Measurements from ENCODE around the gene SIGLEC15. TPM values are rescaled to one million over a fixed set of nuclear protein-coding genes. Genes with fewer than 3 reads are reported as not detected.
"Not testable (repeated sequence)": the region's sequence is repeated elsewhere in the genome, so short reads cannot be mapped to it uniquely, and the experiment has no call there.

Gene SIGLEC15
- total and polyA plus RNA-seq, 4 donors, result 0.10 to 0.47 (median 0.11) TPM; not detected in 1

- Histone ChIP-seq H3K9me3 (ENCODE audit: control insufficient read depth, insufficient read depth, low read length) (no peaks in the 10 kb centered on the region), H3K27ac (ENCODE audit: low read depth, low read length) (no peak overlapping the region), H3K4me1 (ENCODE audit: control insufficient read depth, insufficient read depth, low read length) (no peaks in the 10 kb centered on the region), H3K27me3 (ENCODE audit: control insufficient read depth, insufficient read depth, low read length) (no peaks in the 10 kb centered on the region), H3K36me3 (ENCODE audit: control insufficient read depth, insufficient read depth, low read length) (no peaks in the 10 kb centered on the region), H3K4me3 (ENCODE audit: low read depth, low read length) (no peak overlapping the region)
- no CpG with 5 or more reads among the region's 1 CpG for WGBS (ENCODE audit: insufficient coverage)
- DNase-seq (ENCODE audit: low read depth in 4 of 6, low spot score in 6 of 6), result no peak
Measured at GRCh38 chr18:45817543-45817942, 7.9 kb upstream of the SIGLEC15 start.

GRCh38 chr18:45818765-45819164 lies 6.7 kb upstream of the SIGLEC15 start:
- H3K36me3 ChIP-seq (ENCODE audit: control insufficient read depth, insufficient read depth, low read length); H3K4me1 ChIP-seq (ENCODE audit: control insufficient read depth, insufficient read depth, low read length); H3K4me3 ChIP-seq (ENCODE audit: low read depth, low read length); H3K27ac ChIP-seq (ENCODE audit: low read depth, low read length); H3K27me3 ChIP-seq (ENCODE audit: control insufficient read depth, insufficient read depth, low read length); H3K9me3 ChIP-seq (ENCODE audit: control insufficient read depth, insufficient read depth, low read length); DNase-seq (ENCODE audit: low read depth in 4 of 6, low spot score in 6 of 6): not testable (repeated sequence)
- WGBS (ENCODE audit: insufficient coverage), result no CpG with 5 or more reads among the region's 8 CpGs

DNA sequence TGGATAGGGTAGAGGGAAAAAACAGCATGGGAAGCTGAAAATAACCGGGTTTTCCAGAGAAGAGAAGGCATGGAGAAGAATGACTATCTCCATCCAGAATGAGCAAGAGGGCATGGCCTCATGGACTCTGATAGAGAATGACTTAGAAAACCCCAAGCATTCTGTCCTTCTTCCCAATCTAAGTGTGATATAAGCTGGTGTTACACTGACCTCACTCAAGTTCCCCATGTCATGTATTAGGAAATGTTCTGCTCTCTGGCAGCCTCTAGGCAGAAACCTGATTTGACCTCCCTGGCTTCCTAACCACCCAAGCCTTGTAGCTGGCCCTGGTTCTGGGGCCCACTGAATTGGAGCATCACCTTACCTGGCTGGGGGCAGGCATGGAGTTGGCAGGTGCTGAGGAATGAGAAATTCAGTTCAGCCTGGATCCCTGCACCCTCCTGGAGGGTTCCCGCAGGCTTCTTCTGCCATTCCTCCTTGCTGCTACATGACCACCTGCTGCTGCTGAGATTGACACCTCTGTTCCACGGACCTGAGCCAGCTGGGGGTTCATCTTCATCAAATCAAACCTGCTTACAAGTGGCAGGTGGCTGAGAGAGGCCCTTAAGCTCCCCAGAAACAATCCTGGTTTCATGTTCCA lies 5.2 kb upstream of the SIGLEC15 start:
- no peak overlapping the region for H3K4me3 ChIP-seq (ENCODE audit: low read depth, low read length)
- no peaks in the 10 kb centered on the region for H3K4me1 ChIP-seq (ENCODE audit: control insufficient read depth, insufficient read depth, low read length)
- H3K36me3 ChIP-seq (ENCODE audit: control insufficient read depth, insufficient read depth, low read length), result no peaks in the 10 kb centered on the region
- WGBS (ENCODE audit: insufficient coverage), result 56% methylated on average over 2 of the region's 3 CpGs
- no peak overlapping the region for H3K27ac ChIP-seq (ENCODE audit: low read depth, low read length)
- H3K27me3 ChIP-seq (ENCODE audit: control insufficient read depth, insufficient read depth, low read length), result no peaks in the 10 kb centered on the region
- DNase-seq (ENCODE audit: low read depth in 4 of 6, low spot score in 6 of 6), result no peak
- no peaks in the 10 kb centered on the region for H3K9me3 ChIP-seq (ENCODE audit: control insufficient read depth, insufficient read depth, low read length)

GRCh38 chr18:45821026-45821425 lies 4.4 kb upstream of the SIGLEC15 start:
- H3K36me3 ChIP-seq (ENCODE audit: control insufficient read depth, insufficient read depth, low read length), result no peaks in the 10 kb centered on the region
- no peaks in the 10 kb centered on the region for H3K9me3 ChIP-seq (ENCODE audit: control insufficient read depth, insufficient read depth, low read length)
- no peaks in the 10 kb centered on the region for H3K27me3 ChIP-seq (ENCODE audit: control insufficient read depth, insufficient read depth, low read length)
- H3K27ac ChIP-seq (ENCODE audit: low read depth, low read length), result no peak overlapping the region
- H3K4me1 ChIP-seq (ENCODE audit: control insufficient read depth, insufficient read depth, low read length), result no peaks in the 10 kb centered on the region
- WGBS (ENCODE audit: insufficient coverage), result no CpG with 5 or more reads among the region's 2 CpGs
- no peak for DNase-seq (ENCODE audit: low read depth in 4 of 6, low spot score in 6 of 6)
- no peak overlapping the region for H3K4me3 ChIP-seq (ENCODE audit: low read depth, low read length)

DNA sequence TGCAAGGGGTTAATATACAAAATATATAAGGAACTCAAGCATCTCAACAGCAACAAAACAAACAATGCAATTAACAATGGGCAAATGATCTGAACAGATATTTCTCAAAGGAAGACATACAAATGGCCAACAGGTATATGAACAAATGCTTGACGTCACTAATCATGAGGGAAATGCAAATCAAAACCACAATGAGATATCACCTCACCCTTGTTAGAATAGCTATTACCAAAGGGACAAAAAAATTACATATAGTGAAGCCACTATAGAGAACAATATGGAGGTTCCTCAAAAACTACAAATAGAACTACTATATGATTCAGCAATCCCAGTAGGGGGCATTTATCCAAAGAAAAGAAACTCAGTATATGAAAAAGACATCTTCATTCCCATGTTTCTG lies 3.8 kb upstream of the SIGLEC15 start:
- Histone ChIP-seq H3K36me3 (ENCODE audit: control insufficient read depth, insufficient read depth, low read length) (no peaks in the 10 kb centered on the region), H3K9me3 (ENCODE audit: control insufficient read depth, insufficient read depth, low read length) (no peaks in the 10 kb centered on the region), H3K4me1 (ENCODE audit: control insufficient read depth, insufficient read depth, low read length) (no peaks in the 10 kb centered on the region), H3K4me3 (ENCODE audit: low read depth, low read length) (no peak overlapping the region), H3K27ac (ENCODE audit: low read depth, low read length) (no peak overlapping the region), H3K27me3 (ENCODE audit: control insufficient read depth, insufficient read depth, low read length) (no peaks in the 10 kb centered on the region)
- no CpG with 5 or more reads among the region's 1 CpG for WGBS (ENCODE audit: insufficient coverage)
- DNase-seq (ENCODE audit: low read depth in 4 of 6, low spot score in 6 of 6), result no peak

GRCh38 chr18:45826084-45826483 lies 609 bp downstream of the SIGLEC15 start:
- DNase-seq (ENCODE audit: low read depth in 4 of 6, low spot score in 6 of 6), result no peak
- Histone ChIP-seq H3K27ac (ENCODE audit: low read depth, low read length) (no peak overlapping the region), H3K4me3 (ENCODE audit: low read depth, low read length) (no peak overlapping the region), H3K9me3 (ENCODE audit: control insufficient read depth, insufficient read depth, low read length) (no peaks in the 10 kb centered on the region), H3K36me3 (ENCODE audit: control insufficient read depth, insufficient read depth, low read length) (no peaks in the 10 kb centered on the region), H3K4me1 (ENCODE audit: control insufficient read depth, insufficient read depth, low read length) (peaks cover 27% of the 10 kb centered on the region), H3K27me3 (ENCODE audit: control insufficient read depth, insufficient read depth, low read length) (no peaks in the 10 kb centered on the region)
- WGBS (ENCODE audit: insufficient coverage), result 63% methylated on average over 4 of the region's 4 CpGs

DNA sequence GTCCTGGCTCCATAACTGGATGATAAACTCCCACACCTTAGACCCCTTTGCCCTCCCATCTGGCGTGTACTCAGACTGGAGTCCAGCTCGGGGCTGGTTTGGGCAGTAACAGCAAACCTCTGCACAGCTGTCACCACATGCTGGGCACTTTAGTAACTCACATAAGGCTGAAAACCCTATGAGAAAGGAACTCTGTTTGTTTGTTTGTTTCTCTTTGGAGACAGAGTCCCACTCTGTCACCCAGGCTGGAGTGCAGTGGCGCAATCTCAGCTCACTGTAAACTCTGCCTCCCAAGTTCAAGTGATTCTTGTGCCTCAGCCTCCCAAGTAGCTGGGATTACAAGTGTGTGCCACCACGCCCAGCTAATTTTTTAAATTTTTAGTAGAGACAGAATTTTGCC lies 1.2 kb downstream of the SIGLEC15 start:
- not testable (repeated sequence) for DNase-seq (ENCODE audit: low read depth in 4 of 6, low spot score in 6 of 6); H3K36me3 ChIP-seq (ENCODE audit: control insufficient read depth, insufficient read depth, low read length); H3K9me3 ChIP-seq (ENCODE audit: control insufficient read depth, insufficient read depth, low read length); H3K4me3 ChIP-seq (ENCODE audit: low read depth, low read length); H3K27me3 ChIP-seq (ENCODE audit: control insufficient read depth, insufficient read depth, low read length); H3K27ac ChIP-seq (ENCODE audit: low read depth, low read length)
- 100% methylated on average over 2 of the region's 4 CpGs for WGBS (ENCODE audit: insufficient coverage)
- H3K4me1 ChIP-seq (ENCODE audit: control insufficient read depth, insufficient read depth, low read length), result peaks cover 27% of the 10 kb centered on the region

DNA sequence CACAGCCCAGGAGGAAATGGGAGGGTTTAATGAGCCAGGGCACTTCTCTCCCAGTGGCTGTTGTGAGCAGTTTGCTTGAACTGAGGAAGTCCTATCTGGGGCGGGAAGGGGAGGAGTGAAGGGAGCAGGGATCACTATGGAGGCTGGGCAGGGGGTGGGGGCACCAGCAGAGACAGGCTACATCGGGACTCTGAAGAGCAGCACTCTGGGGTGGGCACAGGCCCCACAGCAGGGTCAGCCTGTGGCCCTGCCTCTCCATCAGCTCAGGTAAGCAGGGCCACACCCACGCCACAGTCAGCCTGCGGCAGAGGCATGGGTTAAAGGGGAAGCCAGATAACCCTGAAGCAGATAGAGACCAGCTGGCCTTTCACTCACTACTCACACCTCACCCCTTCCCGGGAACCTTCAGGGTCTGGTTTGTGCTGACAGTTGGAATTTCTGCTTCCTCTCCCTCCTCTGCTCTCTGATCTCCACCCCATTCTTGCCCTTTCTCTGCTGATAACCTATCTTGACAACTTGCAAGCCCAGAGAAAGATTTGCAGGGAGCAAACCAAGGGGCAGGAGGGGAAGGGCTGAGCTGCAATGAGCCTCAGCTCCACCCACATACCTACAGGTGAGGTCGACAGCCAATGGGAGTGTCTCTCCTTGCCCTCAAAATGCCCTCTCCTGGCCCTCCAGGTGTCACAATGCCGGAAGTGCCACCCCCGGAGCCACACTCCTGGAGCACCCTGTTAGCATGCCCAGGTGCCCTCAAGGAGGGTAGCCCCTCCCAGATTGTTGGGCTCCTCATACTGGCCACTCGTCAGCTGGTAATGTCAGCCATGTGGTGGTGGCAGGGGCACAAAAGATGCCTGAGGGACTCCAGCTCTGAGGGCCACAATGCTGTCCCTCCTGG lies 3.7 kb downstream of the SIGLEC15 start:
- no peak overlapping the region for H3K4me3 ChIP-seq (ENCODE audit: low read depth, low read length)
- peaks cover 5% of the 10 kb centered on the region for H3K27me3 ChIP-seq (ENCODE audit: control insufficient read depth, insufficient read depth, low read length)
- H3K36me3 ChIP-seq (ENCODE audit: control insufficient read depth, insufficient read depth, low read length), result no peaks in the 10 kb centered on the region
- no peak overlapping the region for H3K27ac ChIP-seq (ENCODE audit: low read depth, low read length)
- peaks cover 31% of the 10 kb centered on the region for H3K4me1 ChIP-seq (ENCODE audit: control insufficient read depth, insufficient read depth, low read length)
- peak in 1 of 6 donors; percentile 0 for DNase-seq (ENCODE audit: low read depth in 4 of 6, low spot score in 6 of 6)
- no peaks in the 10 kb centered on the region for H3K9me3 ChIP-seq (ENCODE audit: control insufficient read depth, insufficient read depth, low read length)
- 72% methylated on average over 6 of the region's 9 CpGs for WGBS (ENCODE audit: insufficient coverage)

- Histone ChIP-seq H3K4me1 (ENCODE audit: control insufficient read depth, insufficient read depth, low read length) (peaks cover 37% of the 10 kb centered on the region), H3K36me3 (ENCODE audit: control insufficient read depth, insufficient read depth, low read length) (no peaks in the 10 kb centered on the region), H3K27me3 (ENCODE audit: control insufficient read depth, insufficient read depth, low read length) (peaks cover 5% of the 10 kb centered on the region), H3K4me3 (ENCODE audit: low read depth, low read length) (no peak overlapping the region), H3K9me3 (ENCODE audit: control insufficient read depth, insufficient read depth, low read length) (no peaks in the 10 kb centered on the region), H3K27ac (ENCODE audit: low read depth, low read length) (no peak overlapping the region)
- 48% methylated on average over 9 of the region's 9 CpGs for WGBS (ENCODE audit: insufficient coverage)
- DNase-seq (ENCODE audit: low read depth in 4 of 6, low spot score in 6 of 6), result peak in 2 of 6 donors; percentile 1 to 21
Measured at GRCh38 chr18:45829855-45830254, 4.4 kb downstream of the SIGLEC15 start.

GRCh38 chr18:45830917-45831316 lies 5.4 kb downstream of the SIGLEC15 start:
- H3K4me1 ChIP-seq (ENCODE audit: control insufficient read depth, insufficient read depth, low read length), result peaks cover 37% of the 10 kb centered on the region
- no peak overlapping the region for H3K27ac ChIP-seq (ENCODE audit: low read depth, low read length)
- peaks cover 6% of the 10 kb centered on the region for H3K27me3 ChIP-seq (ENCODE audit: control insufficient read depth, insufficient read depth, low read length)
- H3K9me3 ChIP-seq (ENCODE audit: control insufficient read depth, insufficient read depth, low read length), result no peaks in the 10 kb centered on the region
- 81% methylated on average over 7 of the region's 7 CpGs for WGBS (ENCODE audit: insufficient coverage)
- no peaks in the 10 kb centered on the region for H3K36me3 ChIP-seq (ENCODE audit: control insufficient read depth, insufficient read depth, low read length)
- H3K4me3 ChIP-seq (ENCODE audit: low read depth, low read length), result no peak overlapping the region
- no peak for DNase-seq (ENCODE audit: low read depth in 4 of 6, low spot score in 6 of 6)

Measured in spinal cord (tissue), 10 donors.